Large intestine (tissue), 3 donors: ENCODE data around the gene PPIL6. TPM values are rescaled to one million over a fixed set of nuclear protein-coding genes. Genes with fewer than 3 reads are reported as not detected.

Experiments
- DNase-seq, 2 donors: peaks; one replicate each; pipeline versions ENCODE4 v3.0.0 to v3.0.0-alpha.2; 2013
- H3K27ac ChIP-seq: one replicate; pipeline ENCODE4 v1.5.1; 2013; ENCODE audit warnings: low read length
- H3K27me3 ChIP-seq: 2 replicates; pipeline ENCODE4 v1.6.1; 2013; ENCODE audit warnings: low read length; ENCODE audit not compliant: control insufficient read depth, insufficient read depth
- H3K36me3 ChIP-seq: 2 replicates; pipeline ENCODE4 v1.6.1; 2013; ENCODE audit warnings: low read length; ENCODE audit not compliant: control insufficient read depth, insufficient read depth
- H3K4me1 ChIP-seq: one replicate; pipeline ENCODE4 v1.6.1; 2013; ENCODE audit warnings: low read length; ENCODE audit not compliant: control insufficient read depth, insufficient read depth
- H3K4me3 ChIP-seq: one replicate; pipeline ENCODE4 v1.5.1; 2013; ENCODE audit warnings: low read length
- H3K9me3 ChIP-seq: one replicate; pipeline ENCODE4 v1.6.1; 2013; ENCODE audit warnings: mild to moderate bottlenecking, low read depth, low read length, moderate library complexity; ENCODE audit not compliant: control insufficient read depth
- WGBS: methylation state at CpG from one replicate; pipeline ENCODE4 v1.1.5; 2013; ENCODE audit warnings: low lambda C conversion rate; ENCODE audit not compliant: insufficient coverage; 5-methylcytosine and 5-hydroxymethylcytosine counted together
- polyA plus RNA-seq: library from polyadenylated mRNA; unstranded; fragments of 120-200 nt; gene quantifications from one replicate; pipeline ENCODE4 v1.2.1, GENCODE V29; 2013

The PPIL6 gene
- polyA plus RNA-seq, 1 donor, result 3.8 TPM

- Histone ChIP-seq H3K27ac (peak overlapping the region; percentile 77), H3K4me3 (no peak overlapping the region), H3K4me1 (peaks cover 59% of the 10 kb centered on the region), H3K36me3 (no peaks in the 10 kb centered on the region), H3K9me3 (no peaks in the 10 kb centered on the region), H3K27me3 (no peaks in the 10 kb centered on the region)
- 17% methylated on average over 1 of the region's 8 CpGs for WGBS
- DNase-seq, result no peak
Measured at GRCh38 chr6:109348226-109348625, 92.2 kb downstream of the PPIL6 start.

GRCh38 chr6:109347779-109348178 lies 92.6 kb downstream of the PPIL6 start:
- Histone ChIP-seq H3K36me3 (no peaks in the 10 kb centered on the region), H3K4me3 (no peak overlapping the region), H3K4me1 (peaks cover 59% of the 10 kb centered on the region), H3K27me3 (no peaks in the 10 kb centered on the region), H3K27ac (peak overlapping the region; percentile 77), H3K9me3 (no peaks in the 10 kb centered on the region)
- WGBS, result no CpG with 5 or more reads among the region's 3 CpGs
- peak; percentile 84 to 90 for DNase-seq

- no CpG with 5 or more reads among the region's 4 CpGs for WGBS
- Histone ChIP-seq H3K27ac (no peak overlapping the region), H3K36me3 (no peaks in the 10 kb centered on the region), H3K4me3 (no peak overlapping the region), H3K4me1 (peaks cover 44% of the 10 kb centered on the region), H3K9me3 (no peaks in the 10 kb centered on the region), H3K27me3 (no peaks in the 10 kb centered on the region)
- no peak for DNase-seq
Measured at GRCh38 chr6:109345986-109346385, 94.4 kb downstream of the PPIL6 start.

GRCh38 chr6:109344226-109344625 lies 96.2 kb downstream of the PPIL6 start:
- Histone ChIP-seq H3K27me3 (no peaks in the 10 kb centered on the region), H3K36me3 (no peaks in the 10 kb centered on the region), H3K27ac (no peak overlapping the region), H3K9me3 (no peaks in the 10 kb centered on the region), H3K4me1 (peaks cover 28% of the 10 kb centered on the region), H3K4me3 (no peak overlapping the region)
- WGBS, result no CpG with 5 or more reads among the region's 2 CpGs
- DNase-seq, result peak in 1 of 2 donors; percentile 67

GRCh38 chr6:109343518-109343917 lies 96.9 kb downstream of the PPIL6 start:
- no peak for DNase-seq
- WGBS, result no CpG with 5 or more reads among the region's 7 CpGs
- H3K27ac ChIP-seq, result no peak overlapping the region

GRCh38 chr6:109342911-109343310 lies 97.5 kb downstream of the PPIL6 start:
- WGBS, result no CpG with 5 or more reads among the region's 6 CpGs
- Histone ChIP-seq H3K9me3 (no peaks in the 10 kb centered on the region), H3K27me3 (no peaks in the 10 kb centered on the region), H3K27ac (no peak overlapping the region), H3K4me1 (peaks cover 17% of the 10 kb centered on the region), H3K4me3 (no peak overlapping the region), H3K36me3 (no peaks in the 10 kb centered on the region)
- DNase-seq, result no peak

More at GRCh38 chr6:109343518-109343917, 96.9 kb downstream of the PPIL6 start:
- Histone ChIP-seq H3K4me1 (peaks cover 23% of the 10 kb centered on the region), H3K27me3 (no peaks in the 10 kb centered on the region), H3K36me3 (no peaks in the 10 kb centered on the region), H3K9me3 (no peaks in the 10 kb centered on the region), H3K4me3 (no peak overlapping the region)

- Histone ChIP-seq H3K9me3 (no peaks in the 10 kb centered on the region), H3K27ac (no peak overlapping the region), H3K36me3 (no peaks in the 10 kb centered on the region), H3K27me3 (no peaks in the 10 kb centered on the region), H3K4me1 (peaks cover 13% of the 10 kb centered on the region), H3K4me3 (no peak overlapping the region)
- DNase-seq, result no peak
- WGBS, result no CpG with 5 or more reads among the region's 5 CpGs
Measured at GRCh38 chr6:109342506-109342905, 97.9 kb downstream of the PPIL6 start.

GRCh38 chr6:109340811-109341210 lies 99.6 kb downstream of the PPIL6 start:
- 100% methylated on average over 1 of the region's 4 CpGs for WGBS
- no peaks in the 10 kb centered on the region for H3K9me3 ChIP-seq

More at GRCh38 chr6:109340811-109341210, 99.6 kb downstream of the PPIL6 start:
- Histone ChIP-seq H3K36me3 (no peaks in the 10 kb centered on the region), H3K27me3 (no peaks in the 10 kb centered on the region), H3K4me3 (no peak overlapping the region), H3K4me1 (peaks cover 5% of the 10 kb centered on the region), H3K27ac (no peak overlapping the region)
- DNase-seq, result no peak

Other genes starting within 250 kb of the PPIL6 start
- 558 TPM for gene CD164, start 58.2 kb downstream of the PPIL6 start, polyA plus RNA-seq
- 13.0 TPM for gene SMPD2, start 96 bp upstream of the PPIL6 start, polyA plus RNA-seq
- gene MICAL1, start 15.1 kb upstream of the PPIL6 start, polyA plus RNA-seq, result 170 TPM
- gene ZBTB24, start 42.6 kb upstream of the PPIL6 start, polyA plus RNA-seq, result 10.7 TPM